Measurements from ENCODE around the gene TXNL4A.
"Not testable (repeated sequence)": the region's sequence is repeated elsewhere in the genome, so short reads cannot be mapped to it uniquely, and the experiment has no call there.

Gene TXNL4A

GRCh38 chr18:79963658-79964329 is 24.6 kb downstream of the TXNL4A start:
- no peak for DNase-seq (ENCODE audit: low read depth)

GRCh38 chr18:79962835-79963657 is 25.3 kb downstream of the TXNL4A start:
- DNase-seq (ENCODE audit: low read depth) = no peak

- no peak for DNase-seq (ENCODE audit: low read depth)
Measured at GRCh38 chr18:79962311-79962710, 26.1 kb downstream of the TXNL4A start.

- DNase-seq (ENCODE audit: low read depth) = no peak
Measured at GRCh38 chr18:79961527-79962291, 26.7 kb downstream of the TXNL4A start.

- no peak for DNase-seq (ENCODE audit: low read depth)
Measured at GRCh38 chr18:79960921-79961526, 27.3 kb downstream of the TXNL4A start.

GRCh38 chr18:79960161-79960801 is 28.1 kb downstream of the TXNL4A start:
- not testable (repeated sequence) for DNase-seq (ENCODE audit: low read depth)

- DNase-seq (ENCODE audit: low read depth) = no peak
Measured at GRCh38 chr18:79958981-79959380, 29.4 kb downstream of the TXNL4A start.

- DNase-seq (ENCODE audit: low read depth) = no peak
Measured at GRCh38 chr18:79956276-79956675, 32.1 kb downstream of the TXNL4A start.

- no peak for DNase-seq (ENCODE audit: low read depth)
Measured at GRCh38 chr18:79955302-79956075, 32.9 kb downstream of the TXNL4A start.

- no peak for DNase-seq (ENCODE audit: low read depth)
Measured at GRCh38 chr18:79954791-79955190, 33.6 kb downstream of the TXNL4A start.

- no peak for DNase-seq (ENCODE audit: low read depth)
Measured at GRCh38 chr18:79953971-79954651, 34.3 kb downstream of the TXNL4A start.

- no peak for DNase-seq (ENCODE audit: low read depth)
Measured at GRCh38 chr18:79952996-79953559, 35.3 kb downstream of the TXNL4A start.

GRCh38 chr18:79952456-79952995 is 35.8 kb downstream of the TXNL4A start:
- no peak for DNase-seq (ENCODE audit: low read depth)

- DNase-seq (ENCODE audit: low read depth) = no peak
Measured at GRCh38 chr18:79951545-79952455, 36.6 kb downstream of the TXNL4A start, which contains the start of gene SLC66A2. Gene SLC66A2, minus strand, starts transcription at chr18:79951653. Its CDS starts 727 bp downstream, at chr18:79950926.

GRCh38 chr18:79950515-79951341 is 37.6 kb downstream of the TXNL4A start:
- no peak for DNase-seq (ENCODE audit: low read depth)

GRCh38 chr18:79949697-79950487 is 38.5 kb downstream of the TXNL4A start:
- no peak for DNase-seq (ENCODE audit: low read depth)
